Stimulated activated CD4-positive, alpha-beta T cell treated with anti-CD3 and anti-CD28 coated beads, Interleukin-15, amount 100 ng/mL, for 48 hours (primary cell): ENCODE measurements around the gene ATP5F1E.
"Not testable (repeated sequence)": the region's sequence is repeated elsewhere in the genome, so short reads cannot be mapped to it uniquely, and the experiment has no call there.

Experiments used
- DNase-seq, 2 donors: peaks; one replicate each; pipeline ENCODE4 v3.0.0-alpha.2; 2020; ENCODE audit warnings: low read depth in 2 of 2

The ATP5F1E gene

GRCh38 chr20:59019217-59019616 lies 12.9 kb downstream of the ATP5F1E start, which contains the start of gene TUBB1:
TUBB1 (plus strand) TSS chr20:59019429; CDS start chr20:59019523, 94 bp downstream.
- DNase-seq = no peak

- DNase-seq = no peak
These were observed 13.3 kb downstream of the ATP5F1E start for GRCh38 chr20:59018817-59019216.

GRCh38 chr20:59017493-59018231 lies 14.5 kb downstream of the ATP5F1E start:
- no peak for DNase-seq

- DNase-seq = no peak
These were observed 15.2 kb downstream of the ATP5F1E start for GRCh38 chr20:59016795-59017492.

GRCh38 chr20:59015812-59016711 lies 16.1 kb downstream of the ATP5F1E start:
- no peak for DNase-seq

- DNase-seq = no peak
These were observed 16.7 kb downstream of the ATP5F1E start for GRCh38 chr20:59015411-59015810.

- DNase-seq = no peak
These were observed 17.3 kb downstream of the ATP5F1E start for GRCh38 chr20:59014680-59015389.

GRCh38 chr20:59013959-59014608 lies 18.1 kb downstream of the ATP5F1E start:
- DNase-seq = no peak

GRCh38 chr20:59013031-59013951 lies 18.8 kb downstream of the ATP5F1E start:
- no peak for DNase-seq

GRCh38 chr20:59011874-59012157 lies 20.3 kb downstream of the ATP5F1E start:
- not testable (repeated sequence) for DNase-seq

GRCh38 chr20:59010995-59011873 lies 20.9 kb downstream of the ATP5F1E start:
- DNase-seq = no peak

GRCh38 chr20:59010321-59010994 lies 21.7 kb downstream of the ATP5F1E start:
- no peak for DNase-seq

GRCh38 chr20:59008715-59009336 lies 23.3 kb downstream of the ATP5F1E start:
- no peak for DNase-seq

GRCh38 chr20:59007665-59008511 lies 24.2 kb downstream of the ATP5F1E start:
- no peak for DNase-seq

- DNase-seq = peak in 1 of 2 donors; percentile 48
These were observed 25.1 kb downstream of the ATP5F1E start, which contains the start of gene CTSZ for GRCh38 chr20:59006864-59007664. CTSZ (minus strand) TSS chr20:59007254; CDS start chr20:59007128, 126 bp downstream.
